NB4 (cell line): ENCODE data around the gene GON4L.
"Not testable (repeated sequence)": the region's sequence is repeated elsewhere in the genome, so short reads cannot be mapped to it uniquely, and the experiment has no call there.

Source experiments
- CTCF ChIP-seq: IDR thresholded peaks from one replicate; pipeline ENCODE4 v1.5.1; 2012; ENCODE audit warnings: low read depth, low read length
- TF ChIP-seq, protein P1 (sequence below): IDR thresholded peaks from 2 replicates; pipeline ENCODE4 v1.6.1; 2011; ENCODE audit warnings: low read depth, low read length

GRCh38 chr1:155763090-155763815, 93.8 kb downstream of the GON4L start:
- TF ChIP-seq CTCF, result not testable (repeated sequence)
- TF ChIP-seq, protein P1, sequence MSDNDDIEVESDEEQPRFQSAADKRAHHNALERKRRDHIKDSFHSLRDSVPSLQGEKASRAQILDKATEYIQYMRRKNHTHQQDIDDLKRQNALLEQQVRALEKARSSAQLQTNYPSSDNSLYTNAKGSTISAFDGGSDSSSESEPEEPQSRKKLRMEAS, result not testable (repeated sequence)
